Fibroblast of lung (primary cell): ENCODE measurements around the gene ADCY3.

Source experiments
- CTCF ChIP-seq, 2 donors: IDR thresholded peaks in 1 of 2; conservative IDR thresholded peaks in 1 of 2; 1 replicate in 1 of 2; 2 replicates in 1 of 2; pipeline ENCODE4 v1.5.1; 2011 to 2012; ENCODE audit warnings: low read length in 2 of 2, control low read depth in 1 of 2, inconsistent platforms in 1 of 2, low read depth in 1 of 2, mild to moderate bottlenecking in 1 of 2
- EZH2 ChIP-seq: IDR thresholded peaks from 2 replicates; pipeline ENCODE4 v1.5.1; 2012; ENCODE audit warnings: low read length, control low read depth, mild to moderate bottlenecking; ENCODE audit errors: missing control alignments

GRCh38 chr2:24881623-24882022 lies 38.4 kb downstream of the ADCY3 start:
- TF ChIP-seq CTCF (conservative IDR thresholded peaks at IDR 0.05 in 1 of 2, IDR thresholded peaks at IDR 0.05 in 1 of 2; ENCODE audit: low read depth in 1 of 2, low read length in 2 of 2) (no peak), EZH2 (no peak)
